Peyer's patch (tissue), 4 donors: ENCODE measurements around the gene TCEANC2. TPM values are rescaled to one million over a fixed set of nuclear protein-coding genes. Genes with fewer than 3 reads are reported as not detected.

Experiments
- DNase-seq, 3 donors: peaks; one replicate each; pipeline ENCODE4 v3.0.0-alpha.2; 2017 to 2019
- H3K27ac ChIP-seq, 4 donors: fragments of 200-600 bp; sonication (generic); one replicate each; pipeline ENCODE4 v1.5.1; 2016 to 2019
- H3K27me3 ChIP-seq, 2 donors: fragments of 200-600 bp; sonication (generic); one replicate each; pipeline ENCODE4 v1.5.1; 2019
- H3K36me3 ChIP-seq, 3 donors: fragments of 200-600 bp; sonication (generic); one replicate each; pipeline ENCODE4 v1.5.1; 2016 to 2019
- H3K4me1 ChIP-seq, 4 donors: fragments of 200-600 bp; sonication (generic); one replicate each; pipeline ENCODE4 v1.5.1; 2016 to 2019
- H3K4me3 ChIP-seq, 4 donors: fragments of 200-600 bp; sonication (generic); 1 replicate in 3 of 4; 2 replicates in 1 of 4; pipeline ENCODE4 v1.5.1; 2016 to 2019; ENCODE audit warnings: mild to moderate bottlenecking in 1 of 4
- H3K9me3 ChIP-seq, 4 donors: fragments of 200-600 bp; sonication (generic); one replicate each; pipeline ENCODE4 v1.5.1; 2016 to 2019; ENCODE audit warnings: mild to moderate bottlenecking in 1 of 4
- POLR2A ChIP-seq, 2 donors: fragments of 450-650 bp; IDR thresholded peaks; one replicate each; pipeline ENCODE4 v1.5.1; 2017; ENCODE audit warnings: antibody characterized with exemption in 2 of 2, mild to moderate bottlenecking in 2 of 2, moderate library complexity in 2 of 2
- total RNA-seq, 4 donors: library from RNA; depleted of rRNA; stranded (reverse); fragments of >200 nt; gene quantifications; one replicate each; pipeline ENCODE4 v1.1.0, GENCODE V29; 2016
- TF ChIP-seq, protein P1 (sequence below), 6 experiments: fragments of 450-650 bp in 4 of 6; fragments of 200-600 bp in 2 of 6; sonication (generic) in 1 of 6; IDR thresholded peaks; one replicate each; pipeline ENCODE4 v1.5.1; 2017 to 2019; ENCODE audit warnings: antibody characterized with exemption in 6 of 6, mild to moderate bottlenecking in 3 of 6, moderate library complexity in 1 of 6

Gene TCEANC2
- total RNA-seq, 4 donors from 2014 or later: 3.0 to 6.6 (median 5.3) TPM

DNA sequence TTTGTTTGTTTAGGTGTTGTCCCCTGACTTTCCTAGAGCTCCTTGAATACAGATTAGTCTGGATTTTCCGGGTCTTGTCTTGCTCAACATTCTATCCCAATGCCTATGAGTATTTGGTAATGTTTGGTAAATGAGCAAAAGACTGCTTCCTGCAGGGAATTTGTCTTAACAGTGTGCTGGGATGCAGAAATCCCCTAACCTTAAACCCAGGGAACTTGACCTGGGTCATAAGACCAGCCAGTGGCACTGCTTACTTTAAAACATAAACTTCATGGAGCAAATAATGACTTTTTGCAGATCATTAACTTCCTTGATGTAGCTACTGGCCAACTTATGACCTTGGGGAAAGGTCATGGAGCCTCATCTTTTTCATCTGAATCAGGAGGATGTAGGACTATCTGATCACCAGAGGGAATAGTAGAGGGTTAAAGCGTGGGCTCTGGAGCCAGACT, 27.2 kb downstream of the TCEANC2 start:
- no peak overlapping the region for H3K4me3 ChIP-seq
- no peaks in the 10 kb centered on the region for H3K4me1 ChIP-seq
- no peaks in the 10 kb centered on the region for H3K9me3 ChIP-seq
- H3K27ac ChIP-seq: no peak overlapping the region
- H3K27me3 ChIP-seq: no peaks in the 10 kb centered on the region
- no peak for DNase-seq
- no peaks in the 10 kb centered on the region for H3K36me3 ChIP-seq
- TF ChIP-seq POLR2A (IDR thresholded peaks at IDR 0.05): no peak
- TF ChIP-seq, protein P1, sequence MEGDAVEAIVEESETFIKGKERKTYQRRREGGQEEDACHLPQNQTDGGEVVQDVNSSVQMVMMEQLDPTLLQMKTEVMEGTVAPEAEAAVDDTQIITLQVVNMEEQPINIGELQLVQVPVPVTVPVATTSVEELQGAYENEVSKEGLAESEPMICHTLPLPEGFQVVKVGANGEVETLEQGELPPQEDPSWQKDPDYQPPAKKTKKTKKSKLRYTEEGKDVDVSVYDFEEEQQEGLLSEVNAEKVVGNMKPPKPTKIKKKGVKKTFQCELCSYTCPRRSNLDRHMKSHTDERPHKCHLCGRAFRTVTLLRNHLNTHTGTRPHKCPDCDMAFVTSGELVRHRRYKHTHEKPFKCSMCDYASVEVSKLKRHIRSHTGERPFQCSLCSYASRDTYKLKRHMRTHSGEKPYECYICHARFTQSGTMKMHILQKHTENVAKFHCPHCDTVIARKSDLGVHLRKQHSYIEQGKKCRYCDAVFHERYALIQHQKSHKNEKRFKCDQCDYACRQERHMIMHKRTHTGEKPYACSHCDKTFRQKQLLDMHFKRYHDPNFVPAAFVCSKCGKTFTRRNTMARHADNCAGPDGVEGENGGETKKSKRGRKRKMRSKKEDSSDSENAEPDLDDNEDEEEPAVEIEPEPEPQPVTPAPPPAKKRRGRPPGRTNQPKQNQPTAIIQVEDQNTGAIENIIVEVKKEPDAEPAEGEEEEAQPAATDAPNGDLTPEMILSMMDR (IDR thresholded peaks at IDR 0.05): no peak

DNA sequence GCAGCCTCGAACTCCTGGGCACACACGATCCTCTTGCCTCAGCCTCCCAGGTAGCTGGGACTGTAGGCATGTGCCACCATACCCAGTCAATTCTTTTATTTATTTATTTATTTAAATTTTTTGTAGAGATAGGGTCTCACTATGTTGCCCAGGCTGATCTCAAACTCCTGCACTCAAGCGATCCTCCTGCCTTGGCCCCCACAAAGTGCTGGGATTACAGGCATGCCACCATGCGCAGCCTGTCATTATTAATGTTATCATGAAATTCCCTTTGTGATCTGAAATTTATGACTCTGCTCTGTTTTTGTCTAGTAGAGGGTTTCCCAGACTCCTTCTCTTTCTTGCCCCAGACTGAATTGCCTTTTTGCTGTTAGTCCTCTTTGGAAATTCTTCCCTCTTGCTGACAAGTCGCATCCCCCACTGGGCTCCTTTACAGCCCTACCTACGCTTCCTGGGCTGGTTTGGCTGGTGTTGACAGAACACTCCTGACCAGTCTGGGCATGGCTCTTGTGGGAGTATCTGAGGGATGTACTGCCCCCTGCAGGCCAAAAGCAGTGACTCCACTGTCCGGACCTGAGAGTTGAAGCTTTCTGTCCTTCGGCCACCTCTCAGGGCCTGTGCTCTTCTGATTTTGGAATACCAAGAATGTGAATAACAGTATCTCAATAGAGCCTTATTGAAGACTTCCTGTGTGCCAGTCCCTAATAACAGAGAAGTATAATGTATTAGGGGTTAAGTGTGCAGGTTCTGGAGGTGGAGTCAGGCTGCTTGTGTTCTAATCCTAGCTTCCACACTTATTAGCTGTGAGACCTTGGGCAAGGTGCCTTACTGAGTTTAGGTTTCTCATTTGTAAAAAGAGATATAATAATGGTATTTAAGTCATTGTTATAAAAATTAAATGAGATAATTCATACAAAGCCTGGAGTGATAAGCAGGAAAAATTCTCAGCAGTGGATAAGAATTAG, 28.2 kb downstream of the TCEANC2 start:
- Histone ChIP-seq H3K9me3 (no peaks in the 10 kb centered on the region), H3K27me3 (no peaks in the 10 kb centered on the region), H3K4me1 (no peaks in the 10 kb centered on the region), H3K27ac (no peak overlapping the region), H3K4me3 (no peak overlapping the region), H3K36me3 (no peaks in the 10 kb centered on the region)
- peak; percentile 48 to 86 (median 80) for DNase-seq
- TF ChIP-seq, protein P1 (IDR thresholded peaks at IDR 0.05): peak in 5 of 6 experiments; percentile 40 to 74 (median 67)
- TF ChIP-seq POLR2A (IDR thresholded peaks at IDR 0.05): no peak

DNA sequence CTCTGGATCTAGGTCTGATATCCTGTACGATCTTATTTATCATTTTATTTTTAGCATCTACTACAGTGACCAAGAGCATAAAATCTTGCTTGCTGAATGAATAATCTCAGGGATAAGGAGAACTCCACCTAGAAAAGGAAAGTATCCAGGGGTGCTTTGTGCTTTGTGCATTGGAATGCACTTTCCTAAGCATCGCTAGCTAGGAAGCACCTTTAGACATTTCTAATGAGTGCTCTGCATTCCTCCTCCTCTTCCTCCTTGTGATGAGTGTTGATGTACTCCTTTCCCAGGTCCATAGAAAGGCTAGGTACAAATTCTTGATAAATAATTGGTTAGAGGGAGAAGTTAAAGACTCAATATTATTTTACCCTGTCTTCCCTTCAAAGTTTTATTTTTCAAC, 31.4 kb downstream of the TCEANC2 start:
- no peak overlapping the region for H3K27ac ChIP-seq
- no peaks in the 10 kb centered on the region for H3K27me3 ChIP-seq
- TF ChIP-seq, protein P1 (IDR thresholded peaks at IDR 0.05): no peak
- TF ChIP-seq POLR2A (IDR thresholded peaks at IDR 0.05): no peak
- H3K4me1 ChIP-seq: no peaks in the 10 kb centered on the region
- H3K4me3 ChIP-seq: no peak overlapping the region
- no peaks in the 10 kb centered on the region for H3K9me3 ChIP-seq
- no peak for DNase-seq
- peaks cover 0 to 3% (median 0%) of the 10 kb centered on the region in 3 donors for H3K36me3 ChIP-seq

DNA sequence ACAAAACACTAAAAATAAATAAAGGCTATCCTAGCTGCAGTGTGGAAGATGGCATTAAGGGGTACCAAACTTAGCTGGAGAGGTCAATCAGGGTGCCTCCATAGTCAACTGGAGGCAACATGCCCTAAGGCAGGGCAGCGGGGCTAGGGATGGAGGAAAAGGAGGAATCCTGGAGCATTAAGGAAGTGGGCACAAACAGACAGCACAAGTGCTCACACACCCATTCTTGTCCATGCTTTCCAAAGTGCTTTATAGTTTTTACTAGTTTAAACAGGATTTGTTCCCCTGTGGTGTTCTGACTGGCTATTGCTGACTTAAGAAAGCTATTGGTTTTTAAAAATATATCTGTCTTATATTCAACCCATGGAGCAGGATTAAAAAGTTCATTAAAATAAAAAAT, 33.3 kb downstream of the TCEANC2 start:
- TF ChIP-seq, protein P1 (IDR thresholded peaks at IDR 0.05): no peak
- TF ChIP-seq POLR2A (IDR thresholded peaks at IDR 0.05): no peak
- Histone ChIP-seq H3K9me3 (no peaks in the 10 kb centered on the region), H3K4me3 (no peak overlapping the region), H3K27me3 (no peaks in the 10 kb centered on the region), H3K36me3 (peaks cover 0 to 3% (median 0%) of the 10 kb centered on the region in 3 donors), H3K4me1 (no peaks in the 10 kb centered on the region), H3K27ac (no peak overlapping the region)
- DNase-seq: no peak

DNA sequence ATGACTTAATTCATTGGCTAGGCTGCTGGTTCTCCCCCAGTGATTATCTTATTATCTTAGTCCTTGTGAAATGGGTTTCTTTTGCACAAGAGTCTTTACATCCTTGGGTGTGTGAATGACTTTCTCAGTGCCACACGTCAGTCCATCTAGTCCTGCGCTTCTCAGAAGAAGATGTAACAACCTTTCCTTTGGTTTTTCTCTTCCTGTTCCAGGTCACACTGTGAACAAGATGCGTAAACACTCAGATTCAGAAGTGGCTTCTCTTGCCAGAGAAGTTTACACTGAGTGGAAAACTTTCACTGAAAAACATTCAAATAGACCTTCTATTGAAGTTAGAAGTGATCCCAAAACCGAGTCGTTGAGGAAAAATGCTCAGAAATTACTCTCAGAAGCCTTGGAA, 35.0 kb downstream of the TCEANC2 start:
- TF ChIP-seq, protein P1 (IDR thresholded peaks at IDR 0.05): no peak
- TF ChIP-seq POLR2A (IDR thresholded peaks at IDR 0.05): no peak
- no peaks in the 10 kb centered on the region for H3K9me3 ChIP-seq
- H3K4me3 ChIP-seq: no peak overlapping the region
- no peak overlapping the region for H3K27ac ChIP-seq
- peaks cover 0 to under 1% (median 0%) of the 10 kb centered on the region in 4 donors for H3K4me1 ChIP-seq
- DNase-seq: no peak
- H3K36me3 ChIP-seq: peaks cover 0 to 3% (median 0%) of the 10 kb centered on the region in 3 donors
- H3K27me3 ChIP-seq: no peaks in the 10 kb centered on the region
